Stimulated activated naive B cell treated with anti-CD40 and anti-IgM and Interleukin-4, amounts not matched to agents 10 μg/mL and 1 μg/mL and 100 μg/mL, for 72 hours (primary cell): ENCODE data around the gene VPS29.
"Not testable (repeated sequence)": the region's sequence is repeated elsewhere in the genome, so short reads cannot be mapped to it uniquely, and the experiment has no call there.

Experiments used
- ATAC-seq, 2 donors: fragments of 150-1000 bp; cut with Tn5 transposase; replicated peaks; 2 replicates each; pipeline ENCODE4 v1.10.0; 2021; ENCODE audit warnings: moderate library complexity in 1 of 2
- DNase-seq: peaks from one replicate; pipeline ENCODE4 v3.0.0; 2021
- H3K27ac Mint-ChIP-seq: one replicate; pipeline ENCODE4 v1.8.0; 2022; ENCODE audit warnings: mild to moderate bottlenecking, mixed read lengths
- H3K27me3 Mint-ChIP-seq, 2 donors: one replicate each; pipeline ENCODE4 v1.8.0; 2022; ENCODE audit warnings: mixed read lengths in 2 of 2
- H3K36me3 Mint-ChIP-seq, 2 donors: one replicate each; pipeline ENCODE4 v1.8.0; 2022; ENCODE audit warnings: mixed read lengths in 2 of 2, mild to moderate bottlenecking in 1 of 2
- H3K4me1 Mint-ChIP-seq, 2 donors: one replicate each; pipeline ENCODE4 v1.8.0; 2022; ENCODE audit warnings: mixed read lengths in 2 of 2, mild to moderate bottlenecking in 1 of 2
- H3K4me3 Mint-ChIP-seq, 2 donors: one replicate each; pipeline ENCODE4 v1.8.0; 2022; ENCODE audit warnings: mild to moderate bottlenecking in 2 of 2, mixed read lengths in 2 of 2, moderate library complexity in 1 of 2
- H3K9me3 Mint-ChIP-seq, 2 donors: one replicate each; pipeline ENCODE4 v1.8.0; 2022; ENCODE audit warnings: mixed read lengths in 2 of 2, mild to moderate bottlenecking in 1 of 2

VPS29 gene

GRCh38 chr12:110536834-110537604 lies 35.1 kb upstream of the VPS29 start:
- Mint-ChIP-seq H3K27ac (peak overlapping the region; percentile 70), H3K36me3 (peaks cover 28 to 48% of the 10 kb centered on the region in 2 donors), H3K4me3 (no peak overlapping the region), H3K4me1 (peaks cover 12 to 22% of the 10 kb centered on the region in 2 donors), H3K27me3 (no peaks in the 10 kb centered on the region), H3K9me3 (no peaks in the 10 kb centered on the region)
- no peak for DNase-seq
- no peak for ATAC-seq

GRCh38 chr12:110534811-110535210 lies 32.9 kb upstream of the VPS29 start:
- Mint-ChIP-seq H3K27ac (no peak overlapping the region), H3K9me3 (no peaks in the 10 kb centered on the region), H3K36me3 (peaks cover 31 to 56% of the 10 kb centered on the region in 2 donors)

GRCh38 chr12:110533607-110534006 lies 31.7 kb upstream of the VPS29 start:
- Mint-ChIP-seq H3K4me3 (no peak overlapping the region), H3K36me3 (peaks cover 32 to 57% of the 10 kb centered on the region in 2 donors), H3K27me3 (no peaks in the 10 kb centered on the region), H3K9me3 (no peaks in the 10 kb centered on the region), H3K27ac (no peak overlapping the region), H3K4me1 (peaks cover 21 to 32% of the 10 kb centered on the region in 2 donors)
- DNase-seq, result no peak
- no peak for ATAC-seq

More at GRCh38 chr12:110534811-110535210, 32.9 kb upstream of the VPS29 start:
- H3K27me3 Mint-ChIP-seq, result no peaks in the 10 kb centered on the region
- no peak for DNase-seq
- no peak overlapping the region for H3K4me3 Mint-ChIP-seq
- peaks cover 20 to 33% of the 10 kb centered on the region in 2 donors for H3K4me1 Mint-ChIP-seq
- no peak for ATAC-seq

- Mint-ChIP-seq H3K4me1 (peaks cover 18 to 26% of the 10 kb centered on the region in 2 donors), H3K36me3 (peaks cover 28 to 59% of the 10 kb centered on the region in 2 donors), H3K9me3 (no peaks in the 10 kb centered on the region), H3K27ac (no peak overlapping the region), H3K27me3 (no peaks in the 10 kb centered on the region), H3K4me3 (no peak overlapping the region)
- ATAC-seq (no peak), DNase-seq (no peak)
These were observed 30.7 kb upstream of the VPS29 start for GRCh38 chr12:110532644-110533043.

- H3K27ac Mint-ChIP-seq, result peak overlapping the region; percentile 67
- no peak overlapping the region for H3K4me3 Mint-ChIP-seq
- no peaks in the 10 kb centered on the region for H3K9me3 Mint-ChIP-seq
- H3K36me3 Mint-ChIP-seq, result peaks cover 24 to 57% of the 10 kb centered on the region in 2 donors
- peaks cover 18 to 26% of the 10 kb centered on the region in 2 donors for H3K4me1 Mint-ChIP-seq
- ATAC-seq (peak; percentile 72 to 77), DNase-seq (no peak)
- no peaks in the 10 kb centered on the region for H3K27me3 Mint-ChIP-seq
These were observed 29.9 kb upstream of the VPS29 start for GRCh38 chr12:110531741-110532333.

GRCh38 chr12:110530511-110530910 lies 28.6 kb upstream of the VPS29 start:
- Mint-ChIP-seq H3K27ac (no peak overlapping the region), H3K4me3 (no peak overlapping the region), H3K27me3 (no peaks in the 10 kb centered on the region), H3K9me3 (no peaks in the 10 kb centered on the region), H3K36me3 (peaks cover 17 to 50% of the 10 kb centered on the region in 2 donors), H3K4me1 (peaks cover 16 to 26% of the 10 kb centered on the region in 2 donors)
- DNase-seq, result no peak
- no peak for ATAC-seq

- H3K36me3 Mint-ChIP-seq, result peaks cover 17 to 39% of the 10 kb centered on the region in 2 donors
- H3K4me1 Mint-ChIP-seq, result peaks cover 16 to 26% of the 10 kb centered on the region in 2 donors
- ATAC-seq, result peak in 1 of 2 donors; percentile 8
- no peaks in the 10 kb centered on the region for H3K27me3 Mint-ChIP-seq
- no peak overlapping the region for H3K4me3 Mint-ChIP-seq
- no peak for DNase-seq
- peak overlapping the region; percentile 91 for H3K27ac Mint-ChIP-seq
- no peaks in the 10 kb centered on the region for H3K9me3 Mint-ChIP-seq
These were observed 26.4 kb upstream of the VPS29 start for GRCh38 chr12:110528277-110528839.

GRCh38 chr12:110520876-110521712 lies 19.2 kb upstream of the VPS29 start:
- not testable (repeated sequence) for H3K27ac Mint-ChIP-seq, H3K4me3 Mint-ChIP-seq, ATAC-seq, DNase-seq, H3K9me3 Mint-ChIP-seq, H3K4me1 Mint-ChIP-seq, H3K27me3 Mint-ChIP-seq, H3K36me3 Mint-ChIP-seq

GRCh38 chr12:110518014-110518413 lies 16.1 kb upstream of the VPS29 start:
- ATAC-seq, H3K9me3 Mint-ChIP-seq, H3K4me3 Mint-ChIP-seq, DNase-seq, H3K4me1 Mint-ChIP-seq, H3K36me3 Mint-ChIP-seq, H3K27me3 Mint-ChIP-seq, H3K27ac Mint-ChIP-seq: not testable (repeated sequence)

GRCh38 chr12:110516995-110517394 lies 15.1 kb upstream of the VPS29 start:
- no peaks in the 10 kb centered on the region for H3K9me3 Mint-ChIP-seq
- DNase-seq (no peak), ATAC-seq (no peak)
- no peak overlapping the region for H3K4me3 Mint-ChIP-seq
- no peaks in the 10 kb centered on the region for H3K36me3 Mint-ChIP-seq
- H3K27me3 Mint-ChIP-seq, result no peaks in the 10 kb centered on the region
- no peak overlapping the region for H3K27ac Mint-ChIP-seq
- no peaks in the 10 kb centered on the region for H3K4me1 Mint-ChIP-seq

- no peaks in the 10 kb centered on the region for H3K36me3 Mint-ChIP-seq
- ATAC-seq (no peak), DNase-seq (no peak)
- no peaks in the 10 kb centered on the region for H3K4me1 Mint-ChIP-seq
- no peaks in the 10 kb centered on the region for H3K9me3 Mint-ChIP-seq
- H3K27me3 Mint-ChIP-seq, result no peaks in the 10 kb centered on the region
- no peak overlapping the region for H3K27ac Mint-ChIP-seq
- H3K4me3 Mint-ChIP-seq, result no peak overlapping the region
These were observed 12.5 kb upstream of the VPS29 start for GRCh38 chr12:110514363-110514762.

GRCh38 chr12:110513842-110514241 lies 11.9 kb upstream of the VPS29 start:
- ATAC-seq, result no peak
- Mint-ChIP-seq H3K27me3 (no peaks in the 10 kb centered on the region), H3K4me1 (no peaks in the 10 kb centered on the region), H3K4me3 (no peak overlapping the region), H3K27ac (no peak overlapping the region), H3K9me3 (no peaks in the 10 kb centered on the region), H3K36me3 (no peaks in the 10 kb centered on the region)
- no peak for DNase-seq

- no peaks in the 10 kb centered on the region for H3K36me3 Mint-ChIP-seq
- H3K27ac Mint-ChIP-seq, result no peak overlapping the region
- H3K4me3 Mint-ChIP-seq, result no peak overlapping the region
- H3K4me1 Mint-ChIP-seq, result no peaks in the 10 kb centered on the region
- H3K27me3 Mint-ChIP-seq, result no peaks in the 10 kb centered on the region
- no peaks in the 10 kb centered on the region for H3K9me3 Mint-ChIP-seq
- ATAC-seq (no peak), DNase-seq (no peak)
These were observed 6.2 kb upstream of the VPS29 start for GRCh38 chr12:110508071-110508586.

- DNase-seq, result no peak
- peaks cover 2 to 6% of the 10 kb centered on the region in 2 donors for H3K9me3 Mint-ChIP-seq
- ATAC-seq, result no peak
These were observed 3.4 kb upstream of the VPS29 start for GRCh38 chr12:110505332-110505731.

More at GRCh38 chr12:110505332-110505731, 3.4 kb upstream of the VPS29 start:
- peaks cover 8 to 18% of the 10 kb centered on the region in 2 donors for H3K4me1 Mint-ChIP-seq
- H3K36me3 Mint-ChIP-seq, result peaks cover 5 to 9% of the 10 kb centered on the region in 2 donors
- H3K27me3 Mint-ChIP-seq, result no peaks in the 10 kb centered on the region
- no peak overlapping the region for H3K27ac Mint-ChIP-seq
- no peak overlapping the region for H3K4me3 Mint-ChIP-seq
